Vagina (tissue), 2 donors: Measurements from ENCODE around the gene CLEC2A.

Experiments used
- POLR2A ChIP-seq, 2 donors: fragments of 450-650 bp; IDR thresholded peaks; one replicate each; pipeline ENCODE4 v1.6.1; 2017; ENCODE audit warnings: antibody characterized with exemption in 2 of 2, mild to moderate bottlenecking in 2 of 2, moderate library complexity in 2 of 2
- TF ChIP-seq, protein P1 (sequence below), 3 experiments: fragments of 450-650 bp in 2 of 3; fragments of 200-600 bp in 1 of 3; sonication (generic) in 1 of 3; IDR thresholded peaks; one replicate each; pipeline ENCODE4 v1.5.1; 2017 to 2019; ENCODE audit warnings: antibody characterized with exemption in 3 of 3, mild to moderate bottlenecking in 2 of 3, moderate library complexity in 2 of 3

DNA sequence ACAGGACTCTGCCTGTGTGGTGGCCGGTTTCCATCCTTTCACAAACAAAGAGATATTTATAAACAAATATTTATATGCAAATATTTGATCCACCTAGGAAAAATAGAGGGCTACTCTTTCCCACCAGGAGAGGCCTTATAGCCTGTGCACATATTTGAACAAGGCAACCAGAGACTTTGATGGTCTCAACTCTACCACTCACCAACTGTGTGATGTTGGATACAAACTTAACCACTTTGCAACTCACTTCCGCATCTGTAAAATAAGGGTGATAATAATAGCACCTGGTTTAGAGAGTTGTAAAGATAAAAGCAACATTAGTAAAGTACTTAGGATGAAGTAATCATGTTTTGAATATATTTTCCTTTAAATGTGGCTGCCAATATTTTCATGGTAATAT, 37.5 kb upstream of the CLEC2A start:
- TF ChIP-seq, protein P1, sequence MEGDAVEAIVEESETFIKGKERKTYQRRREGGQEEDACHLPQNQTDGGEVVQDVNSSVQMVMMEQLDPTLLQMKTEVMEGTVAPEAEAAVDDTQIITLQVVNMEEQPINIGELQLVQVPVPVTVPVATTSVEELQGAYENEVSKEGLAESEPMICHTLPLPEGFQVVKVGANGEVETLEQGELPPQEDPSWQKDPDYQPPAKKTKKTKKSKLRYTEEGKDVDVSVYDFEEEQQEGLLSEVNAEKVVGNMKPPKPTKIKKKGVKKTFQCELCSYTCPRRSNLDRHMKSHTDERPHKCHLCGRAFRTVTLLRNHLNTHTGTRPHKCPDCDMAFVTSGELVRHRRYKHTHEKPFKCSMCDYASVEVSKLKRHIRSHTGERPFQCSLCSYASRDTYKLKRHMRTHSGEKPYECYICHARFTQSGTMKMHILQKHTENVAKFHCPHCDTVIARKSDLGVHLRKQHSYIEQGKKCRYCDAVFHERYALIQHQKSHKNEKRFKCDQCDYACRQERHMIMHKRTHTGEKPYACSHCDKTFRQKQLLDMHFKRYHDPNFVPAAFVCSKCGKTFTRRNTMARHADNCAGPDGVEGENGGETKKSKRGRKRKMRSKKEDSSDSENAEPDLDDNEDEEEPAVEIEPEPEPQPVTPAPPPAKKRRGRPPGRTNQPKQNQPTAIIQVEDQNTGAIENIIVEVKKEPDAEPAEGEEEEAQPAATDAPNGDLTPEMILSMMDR (IDR thresholded peaks at IDR 0.05): no peak
- no peak for TF ChIP-seq POLR2A (IDR thresholded peaks at IDR 0.05)
